Endothelial cell (in vitro differentiated cells): ENCODE results near the gene NKRF. TPM values are rescaled to one million over a fixed set of nuclear protein-coding genes. Genes with fewer than 3 reads are reported as not detected.

Source experiments
- DNase-seq: peaks from one replicate; pipeline ENCODE4 v3.0.0; 2021; ENCODE audit warnings: low spot score
- H3K27ac Mint-ChIP-seq: one replicate; pipeline ENCODE4 v1.8.0; 2021; ENCODE audit warnings: mixed read lengths, inconsistent platforms; ENCODE audit not compliant: unreplicated experiment
- H3K27me3 Mint-ChIP-seq: one replicate; pipeline ENCODE4 v1.8.0; 2021; ENCODE audit warnings: mild to moderate bottlenecking, moderate library complexity, mixed read lengths, inconsistent platforms; ENCODE audit not compliant: unreplicated experiment
- H3K36me3 Mint-ChIP-seq: one replicate; pipeline ENCODE4 v1.8.0; 2021; ENCODE audit warnings: mild to moderate bottlenecking, low read depth, mixed read lengths, inconsistent platforms; ENCODE audit not compliant: unreplicated experiment
- H3K4me1 Mint-ChIP-seq: one replicate; pipeline ENCODE4 v1.8.0; 2021; ENCODE audit warnings: mild to moderate bottlenecking, mixed read lengths, inconsistent platforms; ENCODE audit not compliant: unreplicated experiment
- H3K4me3 Mint-ChIP-seq: one replicate; pipeline ENCODE4 v1.8.0; 2021; ENCODE audit warnings: mild to moderate bottlenecking, mixed read lengths, inconsistent platforms; ENCODE audit not compliant: unreplicated experiment
- H3K9me3 Mint-ChIP-seq: one replicate; pipeline ENCODE4 v1.8.0; 2021; ENCODE audit warnings: mixed read lengths, inconsistent platforms; ENCODE audit not compliant: unreplicated experiment
- total RNA-seq: library from RNA; stranded (reverse); fragmentation: NEBNext Ultra II Directional; extraction: Animal tissue kit (Norgen Biotek cat#: 25700); gene quantifications from one replicate; pipeline ENCODE4 v1.2.1, GENCODE V29; 2021; ENCODE audit not compliant: unreplicated experiment
- TF ChIP-seq, protein P1 (sequence below): fragments of 200-600 bp; sonication (generic); IDR thresholded peaks from one replicate; pipeline ENCODE4 v1.5.0; 2021; ENCODE audit warnings: antibody characterized with exemption; ENCODE audit not compliant: unreplicated experiment

Gene NKRF
- total RNA-seq, 1 donor from 2014 or later = 8.4 TPM

DNA sequence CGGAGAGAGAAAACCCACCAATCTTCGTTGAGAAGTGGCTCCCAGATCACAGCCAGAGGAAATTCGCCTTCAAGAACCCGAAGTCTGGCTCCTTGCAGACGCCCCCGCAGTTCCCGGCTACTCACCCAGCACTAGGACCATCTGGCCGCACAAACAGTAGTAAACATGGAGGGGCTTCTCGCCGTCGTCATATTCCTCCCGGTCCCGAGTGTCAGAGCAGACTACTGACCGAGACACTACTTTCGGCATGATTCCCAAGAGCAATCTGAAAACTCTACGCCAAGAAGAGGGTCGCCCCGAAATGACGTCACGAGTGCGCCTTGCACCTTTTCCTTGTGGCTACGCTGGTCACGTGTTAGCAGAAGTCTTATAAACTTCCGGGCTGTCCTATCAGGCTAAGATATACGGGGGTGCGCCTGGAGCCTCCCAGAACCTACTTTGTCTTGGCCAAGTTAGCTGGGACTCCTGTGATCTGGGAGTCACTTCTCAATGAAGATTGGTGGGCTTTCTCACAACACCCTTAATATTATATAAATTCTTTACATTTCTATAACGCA, 41.0 kb downstream of the NKRF start, which contains the start of gene STEEP1:
STEEP1 (minus strand) TSS at position 303 of the 557 bp plus-strand sequence; CDS start at position 249, 54 bp downstream.
- Mint-ChIP-seq H3K9me3 (no peaks in the 10 kb centered on the region), H3K4me3 (peak within 1 kb of the TSS; percentile 96), H3K27ac (peak within 1 kb of the TSS; percentile 89), H3K4me1 (peaks cover 6% of the 10 kb centered on the region), H3K27me3 (no peaks in the 10 kb centered on the region), H3K36me3 (no peaks in the 10 kb centered on the region)
- peak; percentile 73 for DNase-seq
- TF ChIP-seq, protein P1, sequence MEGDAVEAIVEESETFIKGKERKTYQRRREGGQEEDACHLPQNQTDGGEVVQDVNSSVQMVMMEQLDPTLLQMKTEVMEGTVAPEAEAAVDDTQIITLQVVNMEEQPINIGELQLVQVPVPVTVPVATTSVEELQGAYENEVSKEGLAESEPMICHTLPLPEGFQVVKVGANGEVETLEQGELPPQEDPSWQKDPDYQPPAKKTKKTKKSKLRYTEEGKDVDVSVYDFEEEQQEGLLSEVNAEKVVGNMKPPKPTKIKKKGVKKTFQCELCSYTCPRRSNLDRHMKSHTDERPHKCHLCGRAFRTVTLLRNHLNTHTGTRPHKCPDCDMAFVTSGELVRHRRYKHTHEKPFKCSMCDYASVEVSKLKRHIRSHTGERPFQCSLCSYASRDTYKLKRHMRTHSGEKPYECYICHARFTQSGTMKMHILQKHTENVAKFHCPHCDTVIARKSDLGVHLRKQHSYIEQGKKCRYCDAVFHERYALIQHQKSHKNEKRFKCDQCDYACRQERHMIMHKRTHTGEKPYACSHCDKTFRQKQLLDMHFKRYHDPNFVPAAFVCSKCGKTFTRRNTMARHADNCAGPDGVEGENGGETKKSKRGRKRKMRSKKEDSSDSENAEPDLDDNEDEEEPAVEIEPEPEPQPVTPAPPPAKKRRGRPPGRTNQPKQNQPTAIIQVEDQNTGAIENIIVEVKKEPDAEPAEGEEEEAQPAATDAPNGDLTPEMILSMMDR = no peak

DNA sequence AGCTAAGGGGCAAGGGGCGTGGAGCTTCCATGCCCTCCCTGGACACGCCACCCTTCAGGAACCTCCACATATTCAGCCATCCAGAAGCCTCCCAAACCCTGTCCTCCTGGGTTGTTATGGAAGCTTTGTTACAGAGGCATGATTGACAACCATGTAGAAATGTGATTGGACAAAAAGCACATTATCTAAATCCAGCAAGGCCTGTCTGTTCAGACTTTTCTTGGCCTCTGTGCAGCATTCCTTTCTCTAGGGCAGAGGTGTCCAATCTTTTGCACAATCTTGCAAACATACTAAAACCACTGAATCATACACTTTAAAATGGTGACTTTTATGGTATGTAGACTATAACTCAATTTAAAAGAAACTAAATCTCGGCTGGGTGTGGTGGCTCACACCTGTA, 53.7 kb downstream of the NKRF start:
- no peaks in the 10 kb centered on the region for H3K9me3 Mint-ChIP-seq
- H3K4me3 Mint-ChIP-seq = no peak overlapping the region

DNA sequence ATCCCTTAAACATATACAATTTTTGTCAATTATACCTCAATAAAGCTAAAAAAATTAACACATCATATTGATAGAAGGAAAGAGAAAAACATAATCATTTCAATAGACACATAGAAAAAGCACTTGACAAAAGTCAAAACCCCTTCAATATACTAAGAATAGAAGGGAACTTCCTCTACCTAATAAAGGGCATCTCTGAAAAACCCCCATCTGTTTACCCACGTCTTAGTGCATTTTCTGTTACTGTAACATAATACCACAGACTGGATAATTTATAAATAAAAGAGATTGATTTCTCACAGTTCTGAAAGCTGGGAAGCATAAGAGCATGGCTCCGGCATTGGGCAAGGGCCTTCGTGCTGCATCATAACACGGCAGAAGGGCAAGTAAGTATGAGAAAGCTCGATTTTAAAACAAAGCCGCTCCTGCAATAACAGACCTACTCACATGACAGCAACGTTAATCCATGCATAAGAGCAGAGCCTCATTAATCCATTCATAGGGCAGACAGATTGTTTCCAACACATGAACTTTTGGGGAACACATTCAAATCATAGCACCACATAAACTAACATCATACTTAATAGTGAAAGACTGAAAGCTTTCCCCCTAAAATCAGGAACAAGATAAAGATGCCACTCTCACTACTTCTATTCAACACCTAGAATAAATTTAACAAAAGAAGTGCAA, 56.8 kb downstream of the NKRF start:
- H3K27ac Mint-ChIP-seq = no peak overlapping the region
- no peaks in the 10 kb centered on the region for H3K4me1 Mint-ChIP-seq
- no peaks in the 10 kb centered on the region for H3K27me3 Mint-ChIP-seq
- H3K36me3 Mint-ChIP-seq = no peaks in the 10 kb centered on the region
- no peak overlapping the region for H3K4me3 Mint-ChIP-seq
- no peaks in the 10 kb centered on the region for H3K9me3 Mint-ChIP-seq
- TF ChIP-seq, protein P1 = no peak
- DNase-seq = no peak

More for the DNA sequence above, 53.7 kb downstream of the NKRF start:
- Mint-ChIP-seq H3K27me3 (no peaks in the 10 kb centered on the region), H3K27ac (no peak overlapping the region), H3K4me1 (no peaks in the 10 kb centered on the region), H3K36me3 (peaks cover 3% of the 10 kb centered on the region)
- no peak for DNase-seq
- TF ChIP-seq, protein P1 = no peak

DNA sequence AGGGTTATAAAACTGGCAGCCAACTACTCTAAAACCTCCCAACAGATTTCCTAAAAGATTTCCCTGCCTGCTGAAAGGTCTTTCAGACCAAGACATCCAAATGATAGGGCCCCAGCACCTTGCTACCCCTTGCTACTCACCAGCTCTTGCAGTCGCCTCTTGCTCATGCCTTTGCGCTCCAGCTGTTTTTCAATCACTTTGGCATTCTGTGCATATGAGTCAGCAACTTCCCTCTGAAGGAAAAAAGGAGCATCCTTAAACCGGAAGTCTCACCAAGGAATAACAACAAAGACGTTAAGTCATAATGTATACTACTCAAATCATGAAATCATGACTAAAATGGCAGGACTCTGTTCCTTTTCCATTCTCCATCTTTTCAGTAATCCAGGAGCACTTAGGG, 65.0 kb downstream of the NKRF start:
- DNase-seq = no peak
- Mint-ChIP-seq H3K27me3 (no peaks in the 10 kb centered on the region), H3K4me1 (peaks cover 2% of the 10 kb centered on the region), H3K4me3 (no peak overlapping the region), H3K27ac (peak overlapping the region; percentile 77), H3K9me3 (no peaks in the 10 kb centered on the region), H3K36me3 (no peaks in the 10 kb centered on the region)
- TF ChIP-seq, protein P1 = no peak

DNA sequence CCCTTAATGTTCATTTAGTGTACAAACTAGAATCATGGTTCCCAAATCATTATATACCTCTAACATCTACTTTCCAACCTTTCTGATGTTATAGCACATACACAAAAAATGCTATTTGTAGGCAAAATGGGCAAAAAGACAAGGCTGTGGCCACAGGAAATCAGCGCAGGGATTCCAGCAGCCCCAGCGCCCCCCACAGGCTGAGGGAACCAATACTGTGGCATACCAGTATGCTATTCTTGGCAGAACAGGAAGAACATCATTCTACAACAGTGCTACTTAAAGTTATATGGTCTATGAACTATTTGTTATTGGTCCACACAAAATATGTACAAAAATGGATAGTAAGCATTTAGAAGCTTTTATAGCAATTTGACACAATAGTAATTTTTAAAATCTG, 66.4 kb downstream of the NKRF start:
- H3K4me3 Mint-ChIP-seq = no peak overlapping the region
- peak overlapping the region; percentile 80 for H3K27ac Mint-ChIP-seq
- no peaks in the 10 kb centered on the region for H3K27me3 Mint-ChIP-seq
- TF ChIP-seq, protein P1 = no peak
- no peaks in the 10 kb centered on the region for H3K36me3 Mint-ChIP-seq
- peak; percentile 12 for DNase-seq
- H3K4me1 Mint-ChIP-seq = peaks cover 2% of the 10 kb centered on the region
- H3K9me3 Mint-ChIP-seq = no peaks in the 10 kb centered on the region
